ENCODE data around the gene SPATA20. TPM values are rescaled to one million over a fixed set of nuclear protein-coding genes. Genes with fewer than 3 reads are reported as not detected.

The SPATA20 gene
- total and polyA plus RNA-seq, 8 donors: 26.9 to 80.8 (median 39.0) TPM

- no peak for ATAC-seq
These were observed 55.9 kb downstream of the SPATA20 start for GRCh38 chr17:50602836-50603235.

GRCh38 chr17:50603340-50603739 lies 56.4 kb downstream of the SPATA20 start:
- no peaks in the 10 kb centered on the region for H3K4me1 ChIP-seq
- DNase-seq (no peak), ATAC-seq (no peak), FAIRE-seq (no peak)
- WGBS, 2 donors: 32 to 39% methylated on average over 9 of the region's 9 CpGs
- no peak for TF ChIP-seq CTCF (IDR thresholded peaks at IDR 0.05)
- H3K9me3 ChIP-seq: no peaks in the 10 kb centered on the region
- no peaks in the 10 kb centered on the region for H3K36me3 ChIP-seq
- H3K27ac ChIP-seq: no peak overlapping the region
- intact Hi-C loops (cut with DNase I): loop anchor here in 1 of 3 donors (10.0 kb wide), 1 partner anchor 119 kb away; no protein-coding TSS in a partner anchor
- no peak overlapping the region for H3K4me3 ChIP-seq
- no peaks in the 10 kb centered on the region for H3K27me3 ChIP-seq

More at GRCh38 chr17:50602836-50603235, 55.9 kb downstream of the SPATA20 start:
- Histone ChIP-seq H3K9me3 (no peaks in the 10 kb centered on the region), H3K27me3 (no peaks in the 10 kb centered on the region), H3K27ac (no peak overlapping the region), H3K4me3 (no peak overlapping the region), H3K4me1 (no peaks in the 10 kb centered on the region), H3K36me3 (no peaks in the 10 kb centered on the region)
- DNase-seq: no peak
- no peak for TF ChIP-seq CTCF (IDR thresholded peaks at IDR 0.05)
- no peak for FAIRE-seq
- 65 to 81% methylated on average over 17 to 18 of the region's 18 CpGs for WGBS, 2 donors
- intact Hi-C loops (cut with DNase I): loop anchor here in 1 of 3 donors (10.0 kb wide), 1 partner anchor 118 kb away; no protein-coding TSS in a partner anchor

GRCh38 chr17:50604513-50604912 lies 57.5 kb downstream of the SPATA20 start:
- 42 to 45% methylated on average over 13 of the region's 13 CpGs for WGBS, 2 donors
- ATAC-seq (peak in 3 of 4 donors; percentile 49 to 56 (median 51)), DNase-seq (no peak), FAIRE-seq (no peak)
- Histone ChIP-seq H3K36me3 (no peaks in the 10 kb centered on the region), H3K4me3 (no peak overlapping the region), H3K27ac (no peak overlapping the region), H3K27me3 (no peaks in the 10 kb centered on the region), H3K4me1 (no peaks in the 10 kb centered on the region), H3K9me3 (no peaks in the 10 kb centered on the region)
- intact Hi-C loops (cut with DNase I): loop anchor here in 1 of 3 donors (10.0 kb wide), 1 partner anchor 120 kb away; no protein-coding TSS in a partner anchor
- no peak for TF ChIP-seq CTCF (IDR thresholded peaks at IDR 0.05)

- H3K4me3 ChIP-seq: no peak overlapping the region
- no peaks in the 10 kb centered on the region for H3K4me1 ChIP-seq
- no peaks in the 10 kb centered on the region for H3K9me3 ChIP-seq
- no peaks in the 10 kb centered on the region for H3K36me3 ChIP-seq
- no peak for DNase-seq
- TF ChIP-seq CTCF (IDR thresholded peaks at IDR 0.05): no peak
- no peak overlapping the region for H3K27ac ChIP-seq
- no peak for FAIRE-seq
- 73 to 84% methylated on average over 10 of the region's 10 CpGs for WGBS, 2 donors
- no peaks in the 10 kb centered on the region for H3K27me3 ChIP-seq
- intact Hi-C loops (cut with DNase I): loop anchor here in 1 of 3 donors (10.0 kb wide), 1 partner anchor 121 kb away; no protein-coding TSS in a partner anchor
- no peak for ATAC-seq
These were observed 58.5 kb downstream of the SPATA20 start for GRCh38 chr17:50605429-50605828.

Other genes with a start within 250 kb of the SPATA20 start
- 10 to 100 TPM in 5 of 6 donors, 1 to 10 TPM in 1; 9.8 to 15.0 (median 11.7) TPM for gene XYLT2, start 201.0 kb upstream of the SPATA20 start, total RNA-seq
- gene XYLT2, start 201.0 kb upstream of the SPATA20 start, polyA plus RNA-seq: 10 to 100 TPM; 15.2 to 15.5 TPM
- gene MRPL27, start 174.0 kb upstream of the SPATA20 start, total RNA-seq: 10 to 100 TPM; 19.6 to 29.1 (median 23.9) TPM
- gene MRPL27, start 174.0 kb upstream of the SPATA20 start, polyA plus RNA-seq: 10 to 100 TPM; 84.5 to 89.0 TPM
- under 1 TPM in 4 of 6 donors, not detected in 2; 0.19 to 0.94 (median 0.29) TPM for gene EME1, start 173.9 kb upstream of the SPATA20 start, total RNA-seq
- under 1 TPM; 0.45 to 0.46 TPM for gene EME1, start 173.9 kb upstream of the SPATA20 start, polyA plus RNA-seq
- gene LRRC59, start 149.7 kb upstream of the SPATA20 start, total RNA-seq: 100 to 1,000 TPM in 1 of 6 donors, 10 to 100 TPM in 5; 66.7 to 114 (median 74.2) TPM
- 10 to 100 TPM; 29.3 to 33.0 TPM for gene LRRC59, start 149.7 kb upstream of the SPATA20 start, polyA plus RNA-seq
- gene ACSF2, start 121.0 kb upstream of the SPATA20 start, total RNA-seq: 10 to 100 TPM in 5 of 6 donors, 1 to 10 TPM in 1; 8.5 to 26.0 (median 18.1) TPM
- gene ACSF2, start 121.0 kb upstream of the SPATA20 start, polyA plus RNA-seq: 10 to 100 TPM; 42.4 to 61.2 TPM
- 10 to 100 TPM in 1 of 6 donors, 1 to 10 TPM in 5; 1.7 to 10.0 (median 5.0) TPM for gene CHAD, start 78.3 kb upstream of the SPATA20 start, total RNA-seq
- 10 to 100 TPM; 13.4 to 26.2 TPM for gene CHAD, start 78.3 kb upstream of the SPATA20 start, polyA plus RNA-seq
- gene RSAD1, start 68.3 kb upstream of the SPATA20 start, total RNA-seq: 10 to 100 TPM; 20.1 to 35.7 (median 30.1) TPM
- 10 to 100 TPM; 42.5 to 49.4 TPM for gene RSAD1, start 68.3 kb upstream of the SPATA20 start, polyA plus RNA-seq
- gene MYCBPAP, start 38.7 kb upstream of the SPATA20 start, total RNA-seq: 1 to 10 TPM in 3 of 6 donors, under 1 TPM in 3; 0.43 to 1.1 (median 0.80) TPM
- gene MYCBPAP, start 38.7 kb upstream of the SPATA20 start, polyA plus RNA-seq: 1 to 10 TPM; 1.1 to 1.7 TPM
- 10 to 100 TPM in 4 of 6 donors, 1 to 10 TPM in 2; 7.6 to 30.2 (median 12.7) TPM for gene EPN3, start 14.4 kb upstream of the SPATA20 start, total RNA-seq
- 10 to 100 TPM in 1 of 2 donors, 1 to 10 TPM in 1; 6.9 to 25.4 TPM for gene EPN3, start 14.4 kb upstream of the SPATA20 start, polyA plus RNA-seq
- gene CACNA1G, start 13.5 kb downstream of the SPATA20 start, total RNA-seq: under 1 TPM in 5 of 6 donors, not detected in 1; 0.03 to 0.37 (median 0.09) TPM
- under 1 TPM; 0.02 to 0.11 TPM for gene CACNA1G, start 13.5 kb downstream of the SPATA20 start, polyA plus RNA-seq
- gene ABCC3, start 87.7 kb downstream of the SPATA20 start, total RNA-seq: 100 to 1,000 TPM in 1 of 6 donors, 10 to 100 TPM in 5; 47.2 to 103 (median 83.4) TPM
- gene ABCC3, start 87.7 kb downstream of the SPATA20 start, polyA plus RNA-seq: 100 to 1,000 TPM; 163 to 209 TPM
- 10 to 100 TPM; 15.1 to 23.5 (median 17.3) TPM for gene ANKRD40, start 160.7 kb downstream of the SPATA20 start, total RNA-seq
- gene ANKRD40, start 160.7 kb downstream of the SPATA20 start, polyA plus RNA-seq: 10 to 100 TPM; 10.3 to 10.9 TPM
- gene LUC7L3, start 172.4 kb downstream of the SPATA20 start, total RNA-seq: 10 to 100 TPM; 42.7 to 88.1 (median 59.3) TPM
- gene LUC7L3, start 172.4 kb downstream of the SPATA20 start, polyA plus RNA-seq: 100 to 1,000 TPM in 1 of 2 donors, 10 to 100 TPM in 1; 87.4 to 210 TPM
- gene ANKRD40CL, start 220.3 kb downstream of the SPATA20 start, total RNA-seq: under 1 TPM in 2 of 6 donors, not detected in 4; 0.16 to 0.46 TPM
- gene ANKRD40CL, start 220.3 kb downstream of the SPATA20 start, polyA plus RNA-seq: under 1 TPM in 1 of 2 donors, not detected in 1; 0.19 TPM

Data from pancreas (tissue), 10 donors.